Activated CD4-positive, alpha-beta T cell treated with anti-CD3 and anti-CD28 coated beads, Interleukin-2, amount 10 ng/mL, durations not matched to agents 24 days and 14 days (primary cell): ENCODE measurements around the gene KRT71. TPM values are rescaled to one million over a fixed set of nuclear protein-coding genes. Genes with fewer than 3 reads are reported as not detected.
"Not testable (repeated sequence)": the region's sequence is repeated elsewhere in the genome, so short reads cannot be mapped to it uniquely, and the experiment has no call there.

Experiments used
- DNase-seq: peaks from one replicate; pipeline ENCODE4 v3.0.0; 2022
- H3K27ac Mint-ChIP-seq: one replicate; pipeline ENCODE4 v1.8.0; 2022; ENCODE audit warnings: mild to moderate bottlenecking, mixed read lengths
- H3K27me3 Mint-ChIP-seq: one replicate; pipeline ENCODE4 v1.8.0; 2022; ENCODE audit warnings: mixed read lengths
- H3K36me3 Mint-ChIP-seq: one replicate; pipeline ENCODE4 v1.8.0; 2022; ENCODE audit warnings: low read depth, mild to moderate bottlenecking, mixed read lengths
- H3K4me1 Mint-ChIP-seq: one replicate; pipeline ENCODE4 v1.8.0; 2021; ENCODE audit warnings: mixed read lengths
- H3K4me3 Mint-ChIP-seq: one replicate; pipeline ENCODE4 v1.8.0; 2022; ENCODE audit warnings: mild to moderate bottlenecking, moderate library complexity, mixed read lengths
- H3K9me3 Mint-ChIP-seq: one replicate; pipeline ENCODE4 v1.8.0; 2021; ENCODE audit warnings: mixed read lengths
- intact Hi-C: fragments of 100-400 bp; cut with micrococcal nuclease; formaldehyde crosslinking; loops from one replicate; pipeline ENCODE4 v1.15.1; 2023
- total RNA-seq: library from RNA; stranded (reverse); gene quantifications from 2 replicates; pipeline ENCODE4 v1.2.3, GENCODE V29; 2022

KRT71 gene
- total RNA-seq, 1 donor from 2014 or later: not detected

- Mint-ChIP-seq H3K27me3 (peaks cover 11% of the 10 kb centered on the region), H3K4me3 (no peak overlapping the region), H3K27ac (no peak overlapping the region), H3K9me3 (no peaks in the 10 kb centered on the region), H3K36me3 (no peaks in the 10 kb centered on the region), H3K4me1 (no peaks in the 10 kb centered on the region)
- intact Hi-C loops: no loop called here
- DNase-seq: no peak
Observed at GRCh38 chr12:52517888-52518287, 35.1 kb downstream of the KRT71 start.

- no peak for DNase-seq
- H3K4me1 Mint-ChIP-seq: no peaks in the 10 kb centered on the region
- peaks cover 10% of the 10 kb centered on the region for H3K27me3 Mint-ChIP-seq
- H3K4me3 Mint-ChIP-seq: no peak overlapping the region
- no peaks in the 10 kb centered on the region for H3K36me3 Mint-ChIP-seq
- no peak overlapping the region for H3K27ac Mint-ChIP-seq
- intact Hi-C loops: no loop called here
- no peaks in the 10 kb centered on the region for H3K9me3 Mint-ChIP-seq
Observed at GRCh38 chr12:52517005-52517835, 35.7 kb downstream of the KRT71 start.

DNA sequence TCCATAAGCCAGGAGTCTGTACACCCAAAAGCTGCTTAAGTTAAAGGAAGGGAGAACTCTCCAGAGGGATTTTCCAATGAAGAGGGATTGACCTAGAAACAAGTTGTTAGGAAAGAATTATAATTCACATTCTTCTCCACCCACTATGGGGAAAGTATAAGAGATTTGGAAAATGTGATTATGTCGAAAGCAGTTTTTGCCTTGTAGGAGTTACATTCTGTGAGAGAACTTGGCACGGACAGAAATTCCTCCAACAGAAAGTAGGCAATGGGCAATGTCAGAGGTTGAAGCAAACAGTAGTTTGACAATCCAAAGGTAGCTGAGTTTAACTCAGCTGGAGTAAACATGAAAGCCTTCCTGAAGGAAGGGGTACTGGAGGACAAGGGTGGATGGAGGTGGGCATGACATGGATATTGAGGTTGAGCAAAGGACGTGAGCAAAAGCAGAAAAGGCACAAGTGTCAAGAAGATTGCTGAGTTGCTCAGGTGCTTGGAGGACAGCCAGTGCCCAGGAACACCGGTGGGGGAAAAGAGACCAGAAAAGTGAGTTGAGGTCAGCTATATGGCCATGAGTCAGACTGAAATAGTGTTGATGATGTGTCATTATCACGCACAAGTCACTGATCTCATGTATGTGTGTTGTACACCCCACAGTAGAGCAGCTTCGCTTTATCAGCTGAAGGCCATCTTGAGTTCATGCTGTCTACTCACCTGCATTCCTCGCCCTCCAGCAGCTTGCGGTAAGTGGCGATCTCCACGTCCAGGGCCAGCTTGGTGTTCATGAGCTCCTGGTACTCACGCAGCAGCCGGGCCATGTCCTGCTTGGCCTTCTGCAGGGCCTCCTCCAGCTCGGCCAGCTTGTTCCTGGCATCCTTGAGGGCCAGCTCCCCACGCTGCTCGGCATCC, 36.8 kb downstream of the KRT71 start:
- Mint-ChIP-seq H3K4me1 (no peaks in the 10 kb centered on the region), H3K4me3 (no peak overlapping the region), H3K27me3 (peaks cover 10% of the 10 kb centered on the region), H3K36me3 (no peaks in the 10 kb centered on the region), H3K9me3 (no peaks in the 10 kb centered on the region), H3K27ac (no peak overlapping the region)
- DNase-seq: no peak
- intact Hi-C loops: no loop called here

GRCh38 chr12:52515319-52515646, 37.7 kb downstream of the KRT71 start:
- Mint-ChIP-seq H3K27me3 (peaks cover 10% of the 10 kb centered on the region), H3K36me3 (no peaks in the 10 kb centered on the region), H3K27ac (no peak overlapping the region), H3K4me3 (no peak overlapping the region), H3K4me1 (no peaks in the 10 kb centered on the region), H3K9me3 (no peaks in the 10 kb centered on the region)
- DNase-seq: no peak
- intact Hi-C loops: no loop called here

GRCh38 chr12:52514471-52515318, 38.2 kb downstream of the KRT71 start:
- H3K27ac Mint-ChIP-seq: no peak overlapping the region
- intact Hi-C loops: no loop called here
- DNase-seq: no peak
- H3K4me3 Mint-ChIP-seq: no peak overlapping the region
- peaks cover 12% of the 10 kb centered on the region for H3K27me3 Mint-ChIP-seq
- H3K9me3 Mint-ChIP-seq: no peaks in the 10 kb centered on the region
- H3K36me3 Mint-ChIP-seq: no peaks in the 10 kb centered on the region
- no peaks in the 10 kb centered on the region for H3K4me1 Mint-ChIP-seq

GRCh38 chr12:52513736-52514135, 39.2 kb downstream of the KRT71 start:
- no peak overlapping the region for H3K4me3 Mint-ChIP-seq
- no peak overlapping the region for H3K27ac Mint-ChIP-seq
- no peak for DNase-seq
- intact Hi-C loops: no loop called here
- no peaks in the 10 kb centered on the region for H3K4me1 Mint-ChIP-seq
- H3K9me3 Mint-ChIP-seq: no peaks in the 10 kb centered on the region
- H3K36me3 Mint-ChIP-seq: no peaks in the 10 kb centered on the region
- peaks cover 14% of the 10 kb centered on the region for H3K27me3 Mint-ChIP-seq

GRCh38 chr12:52508211-52508610, 44.7 kb downstream of the KRT71 start:
- DNase-seq: no peak
- Mint-ChIP-seq H3K4me3 (no peak overlapping the region), H3K9me3 (no peaks in the 10 kb centered on the region), H3K27ac (no peak overlapping the region), H3K4me1 (no peaks in the 10 kb centered on the region), H3K27me3 (peaks cover 40% of the 10 kb centered on the region), H3K36me3 (no peaks in the 10 kb centered on the region)
- intact Hi-C loops: loop anchor here (5.0 kb wide), 1 partner anchor 351 kb away; no protein-coding TSS in a partner anchor

- Mint-ChIP-seq H3K9me3 (no peaks in the 10 kb centered on the region), H3K27me3 (peaks cover 41% of the 10 kb centered on the region), H3K4me1 (no peaks in the 10 kb centered on the region), H3K36me3 (no peaks in the 10 kb centered on the region), H3K27ac (no peak overlapping the region), H3K4me3 (no peak overlapping the region)
- peak; percentile 49 for DNase-seq
- intact Hi-C loops: loop anchor here (5.0 kb wide), 1 partner anchor 350 kb away; no protein-coding TSS in a partner anchor
Observed at GRCh38 chr12:52506858-52507715, 45.9 kb downstream of the KRT71 start.

DNA sequence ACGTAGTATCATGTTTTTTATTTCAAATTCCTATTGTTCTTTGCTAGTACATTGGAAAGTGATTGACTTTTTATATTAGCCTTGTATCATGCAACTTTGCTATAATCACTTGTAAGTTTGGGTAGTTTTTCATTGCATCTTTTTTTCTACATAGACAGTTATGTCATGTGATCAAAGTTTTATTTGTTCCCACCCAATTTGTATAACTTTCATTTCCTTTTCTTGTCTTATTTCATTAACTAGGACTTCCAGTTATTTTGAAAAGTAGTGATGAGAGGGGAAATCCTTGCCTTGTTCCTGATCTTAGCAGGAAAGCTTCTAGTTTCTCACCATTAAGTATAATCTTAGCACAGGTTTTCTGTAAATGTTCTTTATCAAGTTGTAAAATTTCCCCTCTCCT, 50.1 kb downstream of the KRT71 start:
- no peak for DNase-seq
- Mint-ChIP-seq H3K36me3 (no peaks in the 10 kb centered on the region), H3K27ac (no peak overlapping the region), H3K4me3 (no peak overlapping the region), H3K9me3 (no peaks in the 10 kb centered on the region), H3K4me1 (no peaks in the 10 kb centered on the region), H3K27me3 (peaks cover 41% of the 10 kb centered on the region)
- intact Hi-C loops: no loop called here

DNA sequence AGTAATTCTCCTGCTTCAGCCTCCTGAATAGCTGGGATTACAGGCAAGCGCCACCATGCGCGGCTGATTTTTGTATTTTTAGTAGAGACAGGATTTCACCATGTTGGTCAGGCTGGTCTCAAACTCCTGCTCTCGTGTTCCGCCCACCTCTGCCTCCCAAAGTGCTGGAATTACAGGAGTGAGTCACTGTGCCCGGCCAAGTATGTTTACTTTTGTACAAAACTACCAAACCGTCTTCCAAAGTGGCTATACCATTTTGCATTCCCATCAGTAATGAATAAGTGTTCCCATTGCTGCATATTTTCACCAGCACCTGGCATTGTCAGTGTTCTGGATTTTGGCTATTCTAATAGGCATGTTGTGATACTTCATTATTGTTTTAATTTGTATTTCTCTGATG, 51.5 kb downstream of the KRT71 start:
- Mint-ChIP-seq H3K27me3 (peaks cover 31% of the 10 kb centered on the region), H3K4me1 (no peaks in the 10 kb centered on the region), H3K27ac (no peak overlapping the region), H3K9me3 (no peaks in the 10 kb centered on the region), H3K36me3 (no peaks in the 10 kb centered on the region), H3K4me3 (no peak overlapping the region)
- DNase-seq: no peak
- intact Hi-C loops: no loop called here

- H3K36me3 Mint-ChIP-seq, H3K4me3 Mint-ChIP-seq, H3K9me3 Mint-ChIP-seq, H3K27ac Mint-ChIP-seq, intact Hi-C loops, DNase-seq, H3K4me1 Mint-ChIP-seq: not testable (repeated sequence)
- peaks cover 26% of the 10 kb centered on the region for H3K27me3 Mint-ChIP-seq
Observed at GRCh38 chr12:52500574-52500973, 52.4 kb downstream of the KRT71 start.

- H3K27ac Mint-ChIP-seq: no peak overlapping the region
- intact Hi-C loops: no loop called here
- DNase-seq: no peak
- peaks cover 22% of the 10 kb centered on the region for H3K27me3 Mint-ChIP-seq
- no peak overlapping the region for H3K4me3 Mint-ChIP-seq
- no peaks in the 10 kb centered on the region for H3K36me3 Mint-ChIP-seq
- no peaks in the 10 kb centered on the region for H3K4me1 Mint-ChIP-seq
- H3K9me3 Mint-ChIP-seq: no peaks in the 10 kb centered on the region
Observed at GRCh38 chr12:52499806-52500560, 53.0 kb downstream of the KRT71 start.
